ENCODE results near the gene TNFSF4. TPM values are rescaled to one million over a fixed set of nuclear protein-coding genes. Genes with fewer than 3 reads are reported as not detected.

Gene TNFSF4
- polyA plus RNA-seq, 1 of the 3 experiments (the other 2 are of a cell fraction), result 25.9 TPM

DNA sequence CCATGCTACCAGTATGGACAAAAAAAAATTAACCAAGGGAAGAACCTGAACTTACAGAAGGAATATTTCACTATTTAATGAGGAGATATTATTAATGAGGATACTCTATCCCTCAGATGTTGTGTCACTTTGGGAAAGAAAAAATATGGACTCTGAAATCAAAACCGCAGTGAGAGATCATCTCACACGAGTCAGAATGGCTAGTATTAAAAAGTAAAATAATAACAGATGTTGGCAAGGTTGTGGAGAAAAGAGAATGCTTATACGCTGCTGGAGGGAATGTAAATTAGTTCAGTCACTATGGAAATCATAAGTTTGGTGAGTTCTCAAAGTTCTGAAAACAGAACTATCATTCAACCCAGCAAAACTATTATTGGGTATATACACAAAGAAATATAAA, 30.9 kb downstream of the TNFSF4 start:
- no peaks in the 10 kb centered on the region for H3K36me3 ChIP-seq (replicated peaks in 1 of 2; ENCODE audit: control insufficient read depth in 1 of 2, insufficient read depth in 2 of 2, low read length in 1 of 2)
- H3F3A ChIP-seq (replicated peaks; ENCODE audit: insufficient read depth), result no peaks in the 10 kb centered on the region
- WGBS (ENCODE audit: low lambda C conversion rate), result 57% methylated on average over 3 of the region's 3 CpGs
- no peaks in the 10 kb centered on the region for H3K27me3 ChIP-seq (ENCODE audit: insufficient read depth)
- H3K4me1 ChIP-seq (ENCODE audit: control insufficient read depth in 1 of 2, insufficient read depth in 2 of 2, low read depth in 1 of 2, low read length in 1 of 2), result no peaks in the 10 kb centered on the region
- no peak overlapping the region for H3K4me2 ChIP-seq
- H3K79me2 ChIP-seq (ENCODE audit: insufficient read depth), result no peaks in the 10 kb centered on the region
- H3K9me3 ChIP-seq, result no peaks in the 10 kb centered on the region
- H3K4me3 ChIP-seq (ENCODE audit: low read depth in 2 of 2, low read length in 1 of 2), result no peak overlapping the region
- TF ChIP-seq JUND (IDR thresholded peaks at IDR 0.05), result no peak
- TF ChIP-seq, protein P1, sequence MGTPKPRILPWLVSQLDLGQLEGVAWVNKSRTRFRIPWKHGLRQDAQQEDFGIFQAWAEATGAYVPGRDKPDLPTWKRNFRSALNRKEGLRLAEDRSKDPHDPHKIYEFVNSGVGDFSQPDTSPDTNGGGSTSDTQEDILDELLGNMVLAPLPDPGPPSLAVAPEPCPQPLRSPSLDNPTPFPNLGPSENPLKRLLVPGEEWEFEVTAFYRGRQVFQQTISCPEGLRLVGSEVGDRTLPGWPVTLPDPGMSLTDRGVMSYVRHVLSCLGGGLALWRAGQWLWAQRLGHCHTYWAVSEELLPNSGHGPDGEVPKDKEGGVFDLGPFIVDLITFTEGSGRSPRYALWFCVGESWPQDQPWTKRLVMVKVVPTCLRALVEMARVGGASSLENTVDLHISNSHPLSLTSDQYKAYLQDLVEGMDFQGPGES (IDR thresholded peaks at IDR 0.05; ENCODE audit: low read depth, low read length), result no peak
- TF ChIP-seq RCOR1 (IDR thresholded peaks at IDR 0.05; ENCODE audit: low read length), result no peak
- no peak for TF ChIP-seq GABPA (IDR thresholded peaks at IDR 0.05; ENCODE audit: low read depth)
- TF ChIP-seq, protein P2, sequence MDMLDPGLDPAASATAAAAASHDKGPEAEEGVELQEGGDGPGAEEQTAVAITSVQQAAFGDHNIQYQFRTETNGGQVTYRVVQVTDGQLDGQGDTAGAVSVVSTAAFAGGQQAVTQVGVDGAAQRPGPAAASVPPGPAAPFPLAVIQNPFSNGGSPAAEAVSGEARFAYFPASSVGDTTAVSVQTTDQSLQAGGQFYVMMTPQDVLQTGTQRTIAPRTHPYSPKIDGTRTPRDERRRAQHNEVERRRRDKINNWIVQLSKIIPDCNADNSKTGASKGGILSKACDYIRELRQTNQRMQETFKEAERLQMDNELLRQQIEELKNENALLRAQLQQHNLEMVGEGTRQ (IDR thresholded peaks at IDR 0.05; ENCODE audit: borderline replicate concordance, low read depth, low read length), result no peak
- no peak for TF ChIP-seq RXRA (IDR thresholded peaks at IDR 0.05; ENCODE audit: borderline replicate concordance, low read depth)
- no peak for TF ChIP-seq EZH2phosphoT487 (IDR thresholded peaks at IDR 0.05; ENCODE audit: borderline replicate concordance, low read depth)
- no peak for TF ChIP-seq TAF1 (IDR thresholded peaks at IDR 0.05; ENCODE audit: borderline replicate concordance, low read depth, low read length)
- no peak for TF ChIP-seq NRF1 (IDR thresholded peaks at IDR 0.05; ENCODE audit: low read depth, low read length)
- no peak for TF ChIP-seq TEAD4 (IDR thresholded peaks at IDR 0.05; ENCODE audit: borderline replicate concordance, insufficient read depth)
- no peak for TF ChIP-seq POLR2AphosphoS5 (IDR thresholded peaks at IDR 0.05; ENCODE audit: low read depth, low read length)
- TF ChIP-seq, protein P3, sequence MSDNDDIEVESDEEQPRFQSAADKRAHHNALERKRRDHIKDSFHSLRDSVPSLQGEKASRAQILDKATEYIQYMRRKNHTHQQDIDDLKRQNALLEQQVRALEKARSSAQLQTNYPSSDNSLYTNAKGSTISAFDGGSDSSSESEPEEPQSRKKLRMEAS (IDR thresholded peaks at IDR 0.05; ENCODE audit: low read depth), result no peak
- no peak for TF ChIP-seq GATA2 (CRISPR knock-in tag; IDR thresholded peaks at IDR 0.05)
- no peak for TF ChIP-seq YY1 (IDR thresholded peaks at IDR 0.05; ENCODE audit: low read depth)
- no peak for TF ChIP-seq FOSL2 (IDR thresholded peaks at IDR 0.05; ENCODE audit: borderline replicate concordance, low read depth)
- no peak for TF ChIP-seq RAD21 (IDR thresholded peaks at IDR 0.05; ENCODE audit: low read length)
- no peak for TF ChIP-seq FOXJ3 (CRISPR knock-in tag; IDR thresholded peaks at IDR 0.05)
- no peak overlapping the region for H3K9ac ChIP-seq
- H2AFZ ChIP-seq (ENCODE audit: low read depth), result no peak overlapping the region
- H3K27ac ChIP-seq (ENCODE audit: low read depth in 2 of 2, low read length in 1 of 2), result no peak overlapping the region
- H4K20me1 ChIP-seq (ENCODE audit: insufficient read depth), result no peaks in the 10 kb centered on the region
- POLR2A ChIA-PET, result no interaction called here
- CTCF ChIA-PET, result no interaction called here
- no peaks in the 10 kb centered on the region for H3K9me2 ChIP-seq
- no peak for DNase-seq

All from SK-N-SH (cell line).